ENCODE results near the gene SLC20A1. TPM values are rescaled to one million over a fixed set of nuclear protein-coding genes. Genes with fewer than 3 reads are reported as not detected.

Gene SLC20A1
- total RNA-seq, 4 donors from 2014 or later = 33.1 to 299 (median 88.2) TPM

GRCh38 chr2:112683550-112684414 is 38.0 kb downstream of the SLC20A1 start:
- DNase-seq (ENCODE audit: low spot score) (no peak), ATAC-seq (ENCODE audit: low FRiP score) (no peak)
- TF ChIP-seq CTCF (IDR thresholded peaks at IDR 0.05) = no peak

GRCh38 chr2:112684415-112684775 is 38.7 kb downstream of the SLC20A1 start:
- TF ChIP-seq CTCF (IDR thresholded peaks at IDR 0.05) = no peak

GRCh38 chr2:112685271-112685884 is 39.6 kb downstream of the SLC20A1 start:
- no peak for ATAC-seq (ENCODE audit: low FRiP score)
- no peak for DNase-seq (ENCODE audit: low spot score)
- no peak for TF ChIP-seq CTCF (IDR thresholded peaks at IDR 0.05)

More at GRCh38 chr2:112684415-112684775, 38.7 kb downstream of the SLC20A1 start:
- ATAC-seq (ENCODE audit: low FRiP score) (no peak), DNase-seq (ENCODE audit: low spot score) (no peak)

GRCh38 chr2:112686348-112687217 is 40.8 kb downstream of the SLC20A1 start:
- TF ChIP-seq CTCF (IDR thresholded peaks at IDR 0.05) = no peak
- DNase-seq (ENCODE audit: low spot score) (no peak), ATAC-seq (ENCODE audit: low FRiP score) (no peak)

GRCh38 chr2:112687522-112687921 is 41.8 kb downstream of the SLC20A1 start:
- DNase-seq (ENCODE audit: low spot score) (no peak), ATAC-seq (ENCODE audit: low FRiP score) (no peak)
- no peak for TF ChIP-seq CTCF (IDR thresholded peaks at IDR 0.05)

GRCh38 chr2:112688086-112688880 is 42.5 kb downstream of the SLC20A1 start:
- TF ChIP-seq CTCF (IDR thresholded peaks at IDR 0.05) = no peak
- no peak for ATAC-seq (ENCODE audit: low FRiP score)
- no peak for DNase-seq (ENCODE audit: low spot score)
